Putamen (tissue), 1 donor: ENCODE measurements around the gene LMOD2.
"Not testable (repeated sequence)": the region's sequence is repeated elsewhere in the genome, so short reads cannot be mapped to it uniquely, and the experiment has no call there.

Source experiments
- DNase-seq: peaks from one replicate; pipeline ENCODE4 v3.0.0-alpha.2; 2016; ENCODE audit warnings: low spot score

The LMOD2 gene

GRCh38 chr7:123655614-123656013 lies at the start of gene LMOD2:
Gene LMOD2 (plus strand): TSS chr7:123655866. CDS start chr7:123655964, 98 bp downstream.
- DNase-seq = no peak

GRCh38 chr7:123607423-123607975 lies 48.2 kb upstream of the LMOD2 start:
- DNase-seq = no peak

GRCh38 chr7:123608991-123609882 lies 46.4 kb upstream of the LMOD2 start:
- no peak for DNase-seq

- no peak for DNase-seq
Measured at GRCh38 chr7:123609883-123610239, 45.8 kb upstream of the LMOD2 start.

- DNase-seq = no peak
Measured at GRCh38 chr7:123612024-123612423, 43.6 kb upstream of the LMOD2 start.

- DNase-seq = no peak
Measured at GRCh38 chr7:123615344-123615743, 40.3 kb upstream of the LMOD2 start.

GRCh38 chr7:123616223-123616622 lies 39.4 kb upstream of the LMOD2 start:
- DNase-seq = no peak

GRCh38 chr7:123621707-123622106 lies 34.0 kb upstream of the LMOD2 start:
- no peak for DNase-seq

- no peak for DNase-seq
Measured at GRCh38 chr7:123622660-123623386, 32.8 kb upstream of the LMOD2 start.

GRCh38 chr7:123624527-123625183 lies 31.0 kb upstream of the LMOD2 start:
- no peak for DNase-seq

- no peak for DNase-seq
Measured at GRCh38 chr7:123625254-123625653, 30.4 kb upstream of the LMOD2 start.

GRCh38 chr7:123627851-123628250 lies 27.8 kb upstream of the LMOD2 start:
- DNase-seq = no peak

- DNase-seq = no peak
Measured at GRCh38 chr7:123628829-123629228, 26.8 kb upstream of the LMOD2 start.

GRCh38 chr7:123629281-123629680 lies 26.4 kb upstream of the LMOD2 start:
- DNase-seq = no peak

- DNase-seq = no peak
Measured at GRCh38 chr7:123632808-123633207, 22.9 kb upstream of the LMOD2 start.

GRCh38 chr7:123633553-123633952 lies 22.1 kb upstream of the LMOD2 start:
- DNase-seq = no peak

- DNase-seq = not testable (repeated sequence)
Measured at GRCh38 chr7:123634011-123634573, 21.6 kb upstream of the LMOD2 start.

GRCh38 chr7:123635551-123636359 lies 19.9 kb upstream of the LMOD2 start:
- no peak for DNase-seq

- no peak for DNase-seq
Measured at GRCh38 chr7:123637203-123637602, 18.5 kb upstream of the LMOD2 start.

- DNase-seq = no peak
Measured at GRCh38 chr7:123637878-123638277, 17.8 kb upstream of the LMOD2 start.

GRCh38 chr7:123639631-123640030 lies 16.0 kb upstream of the LMOD2 start:
- no peak for DNase-seq
